GM21619 (cell line): ENCODE data around the gene NEGR1.

ENCODE experiments used
- ATAC-seq: cut with Tn5 transposase; IDR thresholded peaks from one replicate; pipeline ENCODE4 v1.9.1; 2021; ENCODE audit not compliant: unreplicated experiment

NEGR1 gene

GRCh38 chr1:72235062-72235461 is 47.3 kb downstream of the NEGR1 start:
- no peak for ATAC-seq

DNA sequence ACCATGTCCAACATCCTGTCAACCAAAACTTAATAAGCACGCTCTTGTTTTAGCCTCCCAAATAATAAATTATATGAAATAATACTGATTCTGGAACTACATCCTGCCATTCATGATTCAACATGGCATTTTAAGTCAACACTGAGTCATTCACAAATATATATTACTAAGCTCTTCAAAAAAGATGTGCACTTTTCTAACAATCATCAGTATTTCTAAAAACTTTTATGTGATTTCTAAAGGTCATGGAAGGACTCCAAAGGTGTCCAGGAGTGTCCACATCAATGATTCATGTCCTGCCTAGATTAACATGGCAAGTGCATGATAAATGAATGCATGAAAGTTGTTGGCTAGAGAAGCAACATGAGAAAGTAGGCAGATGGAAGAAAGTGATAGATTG is 51.6 kb downstream of the NEGR1 start:
- ATAC-seq = no peak

DNA sequence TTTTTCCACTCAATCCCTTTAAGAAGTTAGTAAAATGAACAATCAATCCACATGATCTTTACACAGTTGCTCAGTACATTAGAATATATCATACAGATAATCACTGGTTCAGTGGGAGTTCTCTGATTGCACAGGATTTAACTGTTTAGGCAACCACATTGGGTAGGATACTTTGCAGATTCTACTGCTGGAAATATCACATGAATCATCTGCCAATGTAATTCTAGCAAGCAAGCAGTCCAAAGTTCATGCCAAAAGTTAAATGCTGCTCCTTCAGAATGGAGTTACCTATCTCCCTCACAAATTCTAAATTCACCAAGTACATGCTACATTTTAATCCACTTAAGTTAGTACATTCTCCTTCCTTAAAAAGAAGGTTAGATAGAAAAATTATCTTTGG is 52.4 kb downstream of the NEGR1 start:
- no peak for ATAC-seq

DNA sequence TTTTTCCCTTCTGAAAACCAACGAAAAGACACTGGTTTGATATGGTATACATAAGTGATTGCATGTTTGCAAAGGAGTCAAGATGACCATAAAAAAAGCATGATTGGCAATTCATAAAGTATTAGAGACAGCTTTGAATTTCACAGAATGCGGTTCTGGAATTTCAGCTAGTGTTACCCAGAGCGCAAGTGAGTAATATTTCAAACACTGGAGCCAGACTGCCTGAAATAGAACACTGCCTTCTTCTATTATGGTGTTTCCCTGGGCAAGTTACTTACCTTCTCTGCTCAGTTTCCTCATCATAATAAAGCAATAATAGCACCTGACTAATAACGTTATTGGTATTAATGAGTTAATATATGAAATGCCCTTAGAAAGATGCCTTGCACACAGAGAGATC is 54.7 kb downstream of the NEGR1 start:
- ATAC-seq = no peak

DNA sequence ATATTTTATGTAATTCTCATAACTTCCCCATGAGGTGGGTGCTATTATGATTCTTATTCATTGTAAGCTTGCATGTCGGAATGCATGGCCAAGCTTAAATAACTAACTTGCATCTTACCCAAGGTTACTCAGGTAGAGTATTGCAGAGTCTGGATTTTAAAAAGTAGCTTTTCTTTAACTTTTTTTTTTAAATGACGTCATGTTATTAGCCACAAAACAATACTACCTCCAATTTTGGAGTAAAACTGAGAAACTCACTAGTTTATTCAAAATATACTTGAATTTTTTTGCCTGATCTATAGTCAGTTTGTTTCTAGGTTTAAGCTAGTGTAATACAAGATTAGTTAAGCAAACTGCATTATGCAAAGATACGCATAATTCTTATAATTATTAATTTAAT is 57.8 kb downstream of the NEGR1 start:
- no peak for ATAC-seq

- ATAC-seq = no peak
Measured at GRCh38 chr1:72221811-72222210, 60.5 kb downstream of the NEGR1 start.

DNA sequence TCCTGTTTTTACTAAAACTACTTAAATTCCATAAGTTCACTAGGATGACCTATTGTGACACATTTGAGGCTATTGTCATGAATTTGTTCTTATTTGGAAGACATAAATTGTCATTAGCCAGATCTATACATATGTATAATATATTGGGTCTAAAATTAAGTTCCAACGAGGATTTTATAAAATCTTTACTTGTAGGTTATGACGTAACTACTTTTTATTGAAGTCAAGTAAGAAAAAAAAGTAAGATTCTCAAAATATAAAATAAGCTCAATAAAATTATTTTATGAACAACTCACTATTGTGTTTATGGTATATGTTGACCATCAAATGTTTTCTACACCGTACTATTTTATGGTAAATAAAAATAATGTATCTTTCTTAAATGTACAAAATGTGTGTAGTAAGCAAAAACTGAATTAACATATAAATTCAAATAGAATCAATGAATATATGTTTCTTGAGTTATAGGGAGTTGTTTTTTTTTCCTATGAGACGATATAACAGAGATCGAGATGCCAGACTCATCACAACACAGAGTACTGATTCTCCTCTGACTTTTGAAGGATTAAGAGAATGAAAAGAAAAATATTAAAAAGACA is 64.1 kb downstream of the NEGR1 start:
- ATAC-seq = no peak

- ATAC-seq = no peak
Measured at GRCh38 chr1:72207059-72207458, 75.3 kb downstream of the NEGR1 start.

DNA sequence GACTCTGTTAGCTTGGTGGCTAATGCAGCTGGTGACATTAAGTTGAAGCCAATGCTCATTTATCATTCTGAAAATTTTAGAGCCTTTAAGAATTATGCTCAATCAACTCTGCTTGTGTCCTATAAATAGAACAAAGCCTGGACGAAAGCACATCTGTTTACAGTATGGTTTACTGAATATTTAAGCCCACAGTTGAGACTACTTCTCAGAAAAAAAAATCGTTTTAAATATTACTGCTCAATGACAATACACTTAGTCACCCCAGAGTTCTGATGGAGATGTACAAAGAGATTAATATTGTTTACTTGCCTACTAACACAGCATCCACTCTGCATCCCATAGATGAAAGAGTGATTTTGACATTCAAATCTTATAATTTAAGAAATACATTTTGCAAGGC is 79.6 kb downstream of the NEGR1 start:
- ATAC-seq = no peak

GRCh38 chr1:72197786-72198185 is 84.6 kb downstream of the NEGR1 start:
- ATAC-seq = no peak

DNA sequence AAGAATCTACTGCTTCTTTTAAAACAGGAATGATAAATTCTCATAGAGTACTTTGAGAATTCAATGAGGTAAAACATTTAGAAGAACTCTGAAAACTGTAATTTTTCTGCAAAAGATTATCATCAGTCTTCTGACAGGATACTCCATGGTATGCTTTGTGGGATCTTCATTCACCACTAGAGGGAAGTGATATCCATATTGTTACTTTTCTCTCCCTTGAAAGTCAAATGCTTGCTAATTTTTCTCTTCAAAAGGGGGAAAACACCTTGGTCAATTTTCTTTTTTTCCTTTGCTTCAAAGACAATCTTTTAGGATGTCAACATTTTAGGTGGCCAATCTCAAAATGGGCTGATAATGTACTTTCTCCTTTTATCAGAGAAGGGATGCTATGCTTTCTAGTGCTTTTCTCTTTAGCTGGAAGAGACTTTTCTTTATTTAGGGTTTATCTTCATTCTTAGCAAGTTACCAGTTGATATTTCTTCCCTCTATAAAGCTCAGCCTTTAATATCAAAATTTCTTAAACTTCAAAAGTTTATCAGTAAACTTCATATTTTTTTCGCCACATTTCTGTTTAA is 95.5 kb downstream of the NEGR1 start:
- no peak for ATAC-seq

DNA sequence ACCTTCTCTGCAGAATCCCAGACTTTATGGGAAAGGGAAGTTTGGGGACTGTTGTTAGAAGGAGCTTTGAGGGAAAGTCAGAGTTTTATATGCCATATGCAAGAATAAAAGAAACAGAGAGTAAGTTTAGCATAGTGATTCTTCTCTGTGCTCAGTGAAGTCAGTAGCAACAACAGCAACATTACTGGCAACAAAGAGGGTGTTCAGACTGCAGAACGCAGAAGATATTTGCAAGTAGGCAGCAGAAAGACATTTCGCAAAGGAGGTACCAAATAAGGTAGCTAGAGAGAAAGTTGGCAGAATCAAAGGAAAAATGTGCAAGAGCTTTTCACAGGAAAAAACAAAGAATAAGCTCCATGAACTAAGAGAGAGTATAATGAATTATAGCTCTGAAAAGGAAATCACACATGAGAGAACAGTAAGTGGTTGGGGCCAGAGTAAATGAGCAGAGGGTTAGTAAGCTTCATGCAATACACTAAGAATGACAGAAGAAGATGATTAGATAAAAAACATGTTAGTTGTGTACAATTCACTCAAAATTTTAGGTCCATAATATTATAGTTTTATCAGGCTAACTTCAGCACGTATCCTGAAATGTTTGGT is 98.1 kb downstream of the NEGR1 start:
- ATAC-seq = no peak

GRCh38 chr1:72182859-72183258 is 99.5 kb downstream of the NEGR1 start:
- no peak for ATAC-seq

- ATAC-seq = no peak
Measured at GRCh38 chr1:72178266-72178665, 104.1 kb downstream of the NEGR1 start.

DNA sequence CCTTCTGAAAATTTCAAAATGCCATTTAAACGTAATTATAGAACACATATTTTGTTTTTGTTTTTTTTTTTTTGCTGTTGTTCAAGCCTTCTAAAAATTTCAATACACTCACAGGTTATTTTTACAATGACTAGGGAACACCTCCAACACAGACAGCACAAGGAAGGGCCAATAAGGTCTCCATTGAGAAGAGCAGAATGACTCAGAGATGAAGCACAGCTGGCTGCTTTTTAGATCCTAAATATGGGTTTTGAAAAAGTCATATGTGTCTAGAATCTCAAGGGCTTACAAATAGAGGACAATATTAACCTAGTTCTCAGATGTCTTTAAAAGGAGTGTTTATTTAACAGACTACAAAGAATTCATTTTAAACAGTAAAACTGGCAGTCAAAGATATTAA is 104.6 kb downstream of the NEGR1 start:
- no peak for ATAC-seq

- ATAC-seq = no peak
Measured at GRCh38 chr1:72170246-72170645, 112.1 kb downstream of the NEGR1 start.

- ATAC-seq = no peak
Measured at GRCh38 chr1:72166426-72166825, 115.9 kb downstream of the NEGR1 start.

GRCh38 chr1:72150508-72150907 is 131.8 kb downstream of the NEGR1 start:
- no peak for ATAC-seq

- no peak for ATAC-seq
Measured at GRCh38 chr1:72141875-72142274, 140.5 kb downstream of the NEGR1 start.

GRCh38 chr1:72140222-72140621 is 142.1 kb downstream of the NEGR1 start:
- ATAC-seq = no peak

DNA sequence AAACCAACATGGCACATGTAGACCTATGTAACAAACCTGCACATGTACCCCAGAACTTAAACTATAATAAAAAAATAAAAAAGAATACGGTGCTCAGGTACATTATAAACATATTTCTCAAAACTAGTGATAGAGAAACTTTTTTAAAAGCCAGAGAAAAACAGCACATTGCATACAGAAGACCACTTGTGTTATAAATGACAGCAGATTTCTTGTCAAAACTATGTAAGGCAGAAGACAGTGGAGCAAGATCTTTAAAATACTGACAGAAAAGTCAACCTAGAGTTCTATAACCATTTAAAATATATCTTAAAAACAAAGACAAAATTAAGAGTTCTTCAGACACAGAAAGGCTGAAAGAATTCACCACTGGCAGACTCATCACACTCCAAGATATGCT is 144.7 kb downstream of the NEGR1 start:
- no peak for ATAC-seq

GRCh38 chr1:72129869-72130268 is 152.5 kb downstream of the NEGR1 start:
- no peak for ATAC-seq
